ENCODE data around the gene KCNQ2.

GRCh38 chr20:63400486-63401210 lies 71.8 kb downstream of the KCNQ2 start:
- TF ChIP-seq ZNF274 (IDR thresholded peaks at IDR 0.05; ENCODE audit: low read depth, low read length) (no peak), SUZ12 (IDR thresholded peaks at IDR 0.05; ENCODE audit: extremely low read depth, insufficient read depth, insufficient read length) (no peak)

Data from NT2/D1 (cell line).